ENCODE results near the gene LRRIQ3.

- no peak for TF ChIP-seq EZH2 (optimal IDR thresholded peaks at IDR 0.05; ENCODE audit: low read depth, low read length)
- no peak for TF ChIP-seq CTCF (IDR thresholded peaks at IDR 0.05; ENCODE audit: low read length)
- TF ChIP-seq EZH2phosphoT487 (IDR thresholded peaks at IDR 0.05; ENCODE audit: low read length) = no peak
Measured at GRCh38 chr1:74246315-74246714, 48.3 kb upstream of the LRRIQ3 start.

Measured in MM.1S (cell line).